C4-2B (cell line): Measurements from ENCODE around the gene NOS3.
"Not testable (repeated sequence)": the region's sequence is repeated elsewhere in the genome, so short reads cannot be mapped to it uniquely, and the experiment has no call there.

ENCODE experiments used
- H3K27ac ChIP-seq: fragments of 450-650 bp; 2 replicates; pipeline ENCODE4 v1.5.1; 2017
- CTCF ChIP-seq: fragments of 450-650 bp; conservative IDR thresholded peaks from 2 replicates; pipeline ENCODE4 v1.5.1; 2017; ENCODE audit warnings: mild to moderate bottlenecking
- ZFX ChIP-seq: fragments of 450-650 bp; IDR thresholded peaks from 2 replicates; pipeline ENCODE4 v1.6.1; 2017

The NOS3 gene

GRCh38 chr7:151039850-151040548, 49.2 kb downstream of the NOS3 start:
- H3K27ac ChIP-seq = no peak overlapping the region
- TF ChIP-seq ZFX (no peak), CTCF (no peak)

GRCh38 chr7:151040616-151041375, 50.0 kb downstream of the NOS3 start:
- no peak overlapping the region for H3K27ac ChIP-seq
- no peak for TF ChIP-seq ZFX
- no peak for TF ChIP-seq CTCF

- H3K27ac ChIP-seq = not testable (repeated sequence)
These were observed 52.6 kb downstream of the NOS3 start for GRCh38 chr7:151043449-151043848.

- H3K27ac ChIP-seq = no peak overlapping the region
- no peak for TF ChIP-seq CTCF
- TF ChIP-seq ZFX = no peak
These were observed 53.1 kb downstream of the NOS3 start for GRCh38 chr7:151043959-151044358.

- no peak overlapping the region for H3K27ac ChIP-seq
- TF ChIP-seq ZFX (no peak), CTCF (no peak)
These were observed 54.4 kb downstream of the NOS3 start for GRCh38 chr7:151045262-151045661.

DNA sequence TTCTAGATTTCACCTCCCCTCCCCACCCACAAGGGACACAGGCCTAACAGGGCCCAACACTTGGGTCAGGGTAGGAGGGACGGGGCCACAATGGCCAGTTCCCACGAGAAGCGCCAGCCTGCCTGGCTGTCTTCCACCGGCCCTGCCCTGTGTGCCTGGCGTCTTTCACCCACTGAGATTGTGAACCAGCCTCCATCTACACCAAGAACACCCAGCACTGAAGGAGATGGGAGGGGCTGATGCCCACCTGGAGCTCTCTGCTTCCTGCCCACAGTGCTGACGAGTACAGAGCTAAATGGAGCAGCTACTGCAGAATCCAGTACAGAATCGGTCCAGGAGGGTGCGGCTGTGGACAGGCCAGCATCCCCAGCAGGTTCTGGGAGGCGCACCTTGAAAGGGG, 55.1 kb downstream of the NOS3 start:
- no peak overlapping the region for H3K27ac ChIP-seq
- TF ChIP-seq CTCF = no peak
- no peak for TF ChIP-seq ZFX

- H3K27ac ChIP-seq = no peak overlapping the region
- no peak for TF ChIP-seq ZFX
- no peak for TF ChIP-seq CTCF
These were observed 56.1 kb downstream of the NOS3 start for GRCh38 chr7:151046603-151047573.
